Fibroblast of lung (primary cell): ENCODE data around the gene NACC1.

Experiments used
- EZH2 ChIP-seq: IDR thresholded peaks from 2 replicates; pipeline ENCODE4 v1.5.1; 2012; ENCODE audit warnings: low read length, control low read depth, mild to moderate bottlenecking; ENCODE audit errors: missing control alignments
- TF ChIP-seq, protein P1 (sequence below), 2 donors: IDR thresholded peaks in 1 of 2; conservative IDR thresholded peaks in 1 of 2; 1 replicate in 1 of 2; 2 replicates in 1 of 2; pipeline ENCODE4 v1.5.1; 2011 to 2012; ENCODE audit warnings: low read length in 2 of 2, control low read depth in 1 of 2, inconsistent platforms in 1 of 2, low read depth in 1 of 2, mild to moderate bottlenecking in 1 of 2

DNA sequence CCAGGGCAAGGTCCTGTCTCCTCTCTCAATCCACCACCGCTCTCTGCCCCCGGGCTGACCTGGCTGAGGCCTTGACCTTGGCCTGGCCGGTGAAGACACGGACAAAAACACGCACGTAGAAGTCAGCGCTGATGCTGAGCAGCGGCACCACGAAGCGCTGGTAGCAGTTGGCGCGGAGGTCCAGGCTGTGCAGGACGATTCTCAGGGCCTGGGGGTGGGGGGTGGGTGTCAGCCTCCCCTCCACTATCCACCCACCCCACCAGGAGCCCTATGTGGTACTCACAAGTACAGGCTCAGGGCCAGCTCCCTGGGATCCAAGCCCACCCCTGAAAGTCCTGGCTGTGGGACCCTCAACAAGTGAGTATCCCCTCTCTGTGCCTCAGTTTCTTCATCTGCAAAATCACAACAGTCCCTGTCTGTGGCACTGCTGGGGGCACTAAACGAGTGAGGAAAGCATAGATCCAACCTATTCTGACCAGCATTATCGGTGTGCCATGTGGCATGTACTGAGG, 7.9 kb upstream of the NACC1 start:
- TF ChIP-seq, protein P1, sequence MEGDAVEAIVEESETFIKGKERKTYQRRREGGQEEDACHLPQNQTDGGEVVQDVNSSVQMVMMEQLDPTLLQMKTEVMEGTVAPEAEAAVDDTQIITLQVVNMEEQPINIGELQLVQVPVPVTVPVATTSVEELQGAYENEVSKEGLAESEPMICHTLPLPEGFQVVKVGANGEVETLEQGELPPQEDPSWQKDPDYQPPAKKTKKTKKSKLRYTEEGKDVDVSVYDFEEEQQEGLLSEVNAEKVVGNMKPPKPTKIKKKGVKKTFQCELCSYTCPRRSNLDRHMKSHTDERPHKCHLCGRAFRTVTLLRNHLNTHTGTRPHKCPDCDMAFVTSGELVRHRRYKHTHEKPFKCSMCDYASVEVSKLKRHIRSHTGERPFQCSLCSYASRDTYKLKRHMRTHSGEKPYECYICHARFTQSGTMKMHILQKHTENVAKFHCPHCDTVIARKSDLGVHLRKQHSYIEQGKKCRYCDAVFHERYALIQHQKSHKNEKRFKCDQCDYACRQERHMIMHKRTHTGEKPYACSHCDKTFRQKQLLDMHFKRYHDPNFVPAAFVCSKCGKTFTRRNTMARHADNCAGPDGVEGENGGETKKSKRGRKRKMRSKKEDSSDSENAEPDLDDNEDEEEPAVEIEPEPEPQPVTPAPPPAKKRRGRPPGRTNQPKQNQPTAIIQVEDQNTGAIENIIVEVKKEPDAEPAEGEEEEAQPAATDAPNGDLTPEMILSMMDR (conservative IDR thresholded peaks at IDR 0.05 in 1 of 2, IDR thresholded peaks at IDR 0.05 in 1 of 2; ENCODE audit: low read depth in 1 of 2, low read length in 2 of 2) = no peak
- TF ChIP-seq EZH2 = no peak
